ENCODE measurements around the gene OR7G3.
A peak's percentile ranks its signal among the peaks of the same experiment; 100 is the strongest.

The OR7G3 gene

GRCh38 chr19:9126900-9127405 is at the start of gene OR7G3:
Gene OR7G3, minus strand, starts transcription at chr19:9126950. Its CDS starts 0 bp downstream, at chr19:9126950.
- DNase-seq (ENCODE audit: low read depth in 3 of 3): no peak

DNA sequence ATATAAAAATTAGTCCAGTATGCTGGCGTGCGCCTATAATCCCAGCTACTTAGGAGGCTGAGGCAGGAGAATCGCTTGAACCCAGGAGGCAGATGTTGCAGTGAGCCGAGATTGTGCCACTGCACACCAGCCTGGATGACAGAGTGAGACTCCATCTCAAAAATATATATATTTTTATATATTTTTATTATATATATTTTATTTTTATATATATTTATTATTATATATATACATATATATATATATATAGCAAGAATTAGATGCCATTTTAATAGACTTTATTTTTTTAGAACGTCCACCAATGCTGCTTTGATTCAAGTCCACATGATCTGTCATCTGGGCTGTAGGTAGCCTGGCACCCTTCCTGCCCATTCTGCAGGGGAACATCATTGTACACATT is 48.6 kb upstream of the OR7G3 start:
- no peak for DNase-seq (ENCODE audit: low read depth in 3 of 3)

DNA sequence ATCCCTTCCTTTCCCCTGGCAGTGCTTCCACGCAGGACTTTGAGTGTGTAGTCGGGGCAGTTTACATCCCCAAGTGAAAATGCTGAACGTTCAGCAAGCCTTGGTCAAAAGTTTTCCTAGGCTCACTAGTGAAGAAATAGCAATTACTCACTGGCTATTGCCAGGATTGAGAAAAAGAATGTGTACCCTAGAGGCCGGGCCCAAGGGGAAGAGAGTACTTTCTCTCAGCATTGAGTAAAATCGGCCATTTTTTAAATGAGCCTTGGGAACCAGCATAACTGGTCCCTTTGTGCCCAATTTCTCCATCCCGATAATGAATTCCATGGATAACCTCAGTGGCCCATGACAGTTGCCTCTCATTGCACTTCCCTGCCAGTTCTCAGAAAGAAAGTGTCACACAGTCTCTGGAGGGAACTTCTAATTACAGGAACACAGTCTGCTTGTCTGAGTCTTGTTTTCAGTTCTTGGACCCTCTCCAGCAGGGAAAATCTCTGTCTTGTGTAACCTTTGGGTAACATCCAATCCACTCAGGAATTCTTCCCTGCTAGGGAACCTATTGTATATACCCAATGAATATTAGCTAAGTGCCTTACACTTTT is 44.7 kb upstream of the OR7G3 start:
- DNase-seq (ENCODE audit: low read depth in 3 of 3): no peak

DNA sequence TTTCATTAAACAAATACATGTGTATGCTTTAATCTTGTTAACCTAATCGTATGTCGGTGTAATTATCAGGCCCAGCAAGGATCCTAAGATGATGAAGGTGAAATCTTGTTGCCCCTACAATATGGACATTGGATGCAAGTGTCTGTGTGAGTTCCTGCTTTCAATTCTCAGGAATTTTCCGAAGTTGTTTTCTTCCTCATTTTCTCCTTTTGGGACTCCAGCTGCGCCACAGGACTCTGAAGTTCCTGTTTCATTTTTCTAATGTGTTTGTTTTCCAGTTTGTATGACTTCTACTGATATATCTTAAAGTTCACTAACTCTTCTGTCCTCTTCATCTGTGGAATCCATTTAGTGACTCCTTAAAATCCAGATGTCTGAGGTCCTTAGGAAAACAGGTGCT is 40.1 kb upstream of the OR7G3 start:
- no peak for DNase-seq (ENCODE audit: low read depth in 3 of 3)

DNA sequence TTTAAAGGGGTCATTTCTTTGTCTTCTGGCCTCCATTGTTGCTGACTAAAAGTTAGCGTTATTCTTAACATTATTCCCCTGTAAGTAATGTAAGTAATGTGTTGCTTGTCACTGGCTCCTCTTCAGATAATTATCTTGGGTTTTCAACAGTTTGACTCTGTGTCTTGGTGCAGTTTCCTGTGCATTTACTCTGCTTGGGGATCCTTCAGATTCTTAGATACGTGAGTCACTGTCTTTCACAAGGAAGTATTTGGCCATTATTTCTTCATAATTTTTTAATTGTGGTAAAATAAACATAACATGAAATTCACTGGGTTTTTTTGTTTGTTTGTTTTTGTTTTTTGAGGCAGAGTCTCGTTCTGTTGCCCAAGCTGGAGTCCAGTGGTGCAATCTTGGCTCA is 38.5 kb upstream of the OR7G3 start:
- no peak for DNase-seq (ENCODE audit: low read depth in 3 of 3)

DNA sequence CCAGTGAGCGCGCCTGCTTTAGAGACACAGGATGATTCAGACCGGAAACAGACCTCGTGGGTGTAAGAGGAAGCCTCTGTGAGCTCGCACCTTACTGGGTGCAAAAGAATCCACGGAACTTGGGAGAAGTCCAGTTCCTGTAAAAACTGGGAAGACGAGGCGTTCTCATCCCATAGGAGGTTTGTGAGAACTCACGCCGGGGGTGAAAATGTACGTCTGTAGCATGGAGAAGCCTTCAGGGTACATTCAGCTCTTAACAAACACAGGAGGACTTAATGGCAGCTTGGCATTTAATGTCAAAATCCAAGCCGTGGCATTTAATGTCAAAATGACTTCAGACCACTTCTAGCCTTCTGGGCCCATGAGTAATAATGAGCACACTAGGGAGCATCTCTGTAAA is 34.7 kb upstream of the OR7G3 start:
- DNase-seq (ENCODE audit: low read depth in 3 of 3): no peak

- DNase-seq (ENCODE audit: low read depth in 3 of 3): no peak
Observed at GRCh38 chr19:9159891-9160290, 33.1 kb upstream of the OR7G3 start.

GRCh38 chr19:9156304-9156703 is 29.6 kb upstream of the OR7G3 start:
- DNase-seq (ENCODE audit: low read depth in 3 of 3): no peak

DNA sequence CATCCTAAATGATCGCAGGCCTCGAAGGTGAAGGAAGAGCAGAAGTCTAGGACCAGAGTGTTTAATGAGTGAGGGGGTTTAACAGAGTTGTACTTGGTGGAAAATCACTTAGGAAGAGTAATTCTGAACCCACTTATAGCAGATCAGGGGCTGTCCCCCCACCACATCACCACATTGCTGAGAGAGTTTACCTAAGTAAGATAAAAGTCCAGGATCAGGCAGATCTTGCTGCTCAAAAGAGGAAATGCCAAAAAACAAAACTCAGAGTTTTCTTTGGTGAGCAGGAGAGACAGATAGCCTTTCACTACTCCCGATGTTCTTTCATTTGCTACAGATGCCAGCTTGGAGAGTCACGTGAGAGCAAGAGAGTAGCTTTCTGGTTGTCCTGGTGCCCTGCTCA is 28.8 kb upstream of the OR7G3 start:
- DNase-seq (ENCODE audit: low read depth in 3 of 3): no peak

DNA sequence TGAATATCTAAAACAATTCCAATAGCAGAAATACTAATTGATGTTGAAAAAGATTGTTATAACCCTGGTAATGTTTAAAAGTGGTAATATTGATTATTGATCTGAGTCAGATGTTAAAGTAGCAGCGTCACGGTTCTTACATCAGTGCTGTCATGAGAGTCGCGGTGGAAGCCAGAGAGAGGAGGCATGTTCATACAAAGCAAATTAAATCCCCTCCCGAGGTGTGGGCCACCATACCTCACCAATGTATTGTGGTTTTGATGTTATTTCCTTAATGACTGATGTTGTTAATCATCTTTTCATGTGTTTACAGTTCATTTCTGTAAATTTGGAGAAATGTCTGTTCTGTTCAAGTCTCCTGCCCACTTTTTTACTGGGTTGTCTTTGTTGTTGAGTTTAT is 24.6 kb upstream of the OR7G3 start:
- DNase-seq (ENCODE audit: low read depth in 3 of 3): no peak

- DNase-seq (ENCODE audit: low read depth in 3 of 3): no peak
Observed at GRCh38 chr19:9150650-9151049, 23.9 kb upstream of the OR7G3 start.

- no peak for DNase-seq (ENCODE audit: low read depth in 3 of 3)
Observed at GRCh38 chr19:9149997-9150396, 23.2 kb upstream of the OR7G3 start.

DNA sequence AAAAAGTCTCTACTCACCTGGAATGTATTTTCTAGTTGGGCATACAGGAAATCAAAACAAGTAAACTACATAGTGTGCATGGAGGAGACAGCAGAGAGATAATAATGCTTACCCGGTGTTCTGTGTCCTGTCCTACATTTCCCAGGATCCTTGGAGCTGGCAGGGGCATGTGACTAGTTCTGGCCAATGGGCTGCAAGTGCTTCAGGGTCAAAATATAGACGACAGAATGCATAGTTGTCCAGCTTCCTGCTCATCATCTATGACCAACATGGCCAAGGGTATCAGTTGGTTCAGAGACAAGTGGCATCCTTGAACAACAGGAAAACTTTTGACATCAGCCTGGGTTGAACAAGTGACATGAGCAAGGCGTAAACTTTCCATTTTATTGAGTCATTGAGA is 21.9 kb upstream of the OR7G3 start:
- DNase-seq (ENCODE audit: low read depth in 3 of 3): no peak

DNA sequence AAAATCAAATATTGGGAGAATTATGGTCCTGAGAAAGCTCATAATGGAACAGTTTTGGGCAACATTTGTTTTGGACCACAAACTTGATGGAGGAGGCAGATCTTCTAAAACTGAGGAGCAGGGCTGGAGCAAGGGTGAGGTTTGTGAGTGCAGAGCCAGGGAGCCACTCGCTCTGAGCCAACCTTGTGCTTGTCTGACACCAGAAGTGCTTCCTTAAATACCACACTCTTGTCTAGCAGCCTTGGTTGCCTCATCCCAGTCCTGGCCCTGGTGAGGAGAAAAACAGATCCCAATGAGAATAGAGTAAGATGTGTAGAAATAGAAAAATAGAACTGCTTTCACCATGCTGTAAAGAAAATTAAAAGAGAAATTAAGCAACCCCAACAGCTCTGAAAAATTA is 20.1 kb upstream of the OR7G3 start:
- no peak for DNase-seq (ENCODE audit: low read depth in 3 of 3)

DNA sequence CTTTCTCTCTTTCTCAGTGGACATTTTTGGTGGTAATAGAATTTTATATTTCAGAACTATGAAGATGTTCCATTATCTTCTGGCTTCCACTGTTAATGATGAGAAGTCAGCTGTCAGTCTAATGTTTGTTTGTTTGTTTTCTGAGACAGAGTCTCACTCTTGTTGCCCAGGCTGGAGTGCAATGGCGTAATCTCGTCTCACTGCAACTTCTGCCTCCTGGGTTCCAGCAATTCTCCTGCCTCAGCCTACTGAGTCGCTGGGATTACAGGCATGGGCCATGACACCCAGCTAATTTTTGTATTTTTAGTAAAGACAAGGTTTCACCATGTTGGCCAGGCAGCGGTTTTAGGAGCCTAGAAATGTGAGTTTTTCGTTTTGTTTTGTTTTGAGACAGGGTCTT is 18.2 kb upstream of the OR7G3 start:
- no peak for DNase-seq (ENCODE audit: low read depth in 3 of 3)

DNA sequence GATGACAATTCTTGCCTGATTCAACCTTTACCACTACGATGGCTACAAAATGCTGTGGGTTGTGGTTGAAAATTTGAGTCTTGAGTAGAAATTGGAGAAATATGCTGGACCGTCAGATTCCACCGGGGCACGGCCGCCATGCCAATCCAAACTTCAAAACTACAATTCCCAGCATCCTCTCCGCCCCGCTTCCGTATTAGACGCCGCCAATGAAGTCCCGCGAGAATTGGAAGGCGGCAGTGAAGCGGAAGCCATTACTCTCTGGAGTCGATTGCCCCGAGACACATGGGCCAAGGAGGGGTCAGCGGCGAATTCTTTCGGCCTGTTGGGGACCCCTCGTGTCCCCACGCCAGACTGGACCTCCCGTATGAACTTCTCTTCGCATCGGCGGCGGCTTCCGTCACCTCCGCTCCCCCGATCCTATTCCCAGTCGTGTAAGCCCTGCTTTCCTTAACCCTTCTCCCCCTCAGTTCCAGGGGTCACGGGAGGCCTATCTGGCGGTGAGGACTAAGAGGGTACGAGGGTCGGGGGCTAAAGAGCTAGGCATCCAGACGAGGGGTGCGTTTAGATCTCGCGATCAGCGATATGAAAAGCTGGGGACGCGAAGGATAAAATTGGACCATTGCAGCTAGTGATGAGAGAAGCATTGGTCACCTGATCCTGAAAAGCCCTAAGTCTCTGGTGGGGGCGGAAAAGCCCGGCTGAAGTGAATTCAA is 13.6 kb upstream of the OR7G3 start, which contains the start of gene ZNF317:
ZNF317 (plus strand) TSS at position 239 of the 716 bp plus-strand sequence. CDS start 15,620 bp downstream, outside the sequence.
- DNase-seq (ENCODE audit: low read depth in 3 of 3): peak; percentile 79 to 87 (median 87)

- no peak for DNase-seq (ENCODE audit: low read depth in 3 of 3)
Observed at GRCh38 chr19:9139609-9140158, 12.9 kb upstream of the OR7G3 start.

DNA sequence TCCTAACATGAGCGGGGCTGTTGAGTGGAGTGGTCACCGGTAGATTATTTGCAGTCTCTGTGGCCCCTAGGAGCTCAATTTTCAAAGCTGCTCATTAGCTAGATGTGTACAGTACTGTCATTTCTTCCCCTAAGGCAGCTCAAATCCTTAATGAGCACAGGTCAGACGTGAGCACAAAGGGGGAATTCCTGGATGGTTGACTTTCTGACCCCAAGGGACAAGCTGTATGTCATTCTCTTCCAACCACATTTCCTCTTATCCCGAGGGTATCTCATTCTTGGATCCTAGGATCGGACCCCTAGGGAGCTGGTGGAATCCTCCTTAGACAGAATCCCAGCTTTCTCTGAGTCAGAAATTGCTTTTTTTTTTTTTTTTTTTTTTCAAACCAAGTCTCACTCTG is 5.7 kb upstream of the OR7G3 start:
- DNase-seq (ENCODE audit: low read depth in 3 of 3): no peak

- DNase-seq (ENCODE audit: low read depth in 3 of 3): no peak
Observed at GRCh38 chr19:9130965-9131364, 4.2 kb upstream of the OR7G3 start.

GRCh38 chr19:9128171-9128570 is 1.4 kb upstream of the OR7G3 start:
- DNase-seq (ENCODE audit: low read depth in 3 of 3): no peak

GRCh38 chr19:9116547-9116946 is 10.2 kb downstream of the OR7G3 start:
- DNase-seq (ENCODE audit: low read depth in 3 of 3): no peak

DNA sequence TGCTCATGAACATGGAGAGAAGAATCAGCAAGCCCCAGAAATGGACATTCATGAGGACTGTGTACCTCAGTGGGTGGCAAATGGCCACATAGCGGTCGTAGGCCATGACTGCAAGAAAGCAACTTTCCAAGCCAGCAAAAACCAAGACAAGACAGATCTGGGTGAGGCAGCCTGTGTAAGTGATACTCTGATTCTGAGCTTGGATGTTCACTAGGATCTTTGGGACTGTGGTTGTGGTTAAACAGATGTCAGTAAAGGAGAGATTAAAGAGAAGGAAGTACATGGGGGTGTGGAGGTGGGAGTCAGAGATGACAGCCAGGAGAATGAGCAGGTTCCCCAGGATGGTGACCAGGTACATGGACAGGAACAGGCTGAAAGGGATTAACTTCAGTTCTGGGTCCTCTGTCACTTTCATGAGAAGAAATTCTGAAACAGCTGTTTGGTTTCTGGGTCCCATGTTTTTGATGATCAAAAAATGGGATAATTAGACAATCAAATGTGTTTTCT is 11.4 kb downstream of the OR7G3 start, which contains the start of gene OR7G1:
OR7G1 (minus strand) TSS at position 457 of the 507 bp plus-strand sequence; CDS start at position 457, 0 bp downstream.
- no peak for DNase-seq (ENCODE audit: low read depth in 3 of 3)

DNA sequence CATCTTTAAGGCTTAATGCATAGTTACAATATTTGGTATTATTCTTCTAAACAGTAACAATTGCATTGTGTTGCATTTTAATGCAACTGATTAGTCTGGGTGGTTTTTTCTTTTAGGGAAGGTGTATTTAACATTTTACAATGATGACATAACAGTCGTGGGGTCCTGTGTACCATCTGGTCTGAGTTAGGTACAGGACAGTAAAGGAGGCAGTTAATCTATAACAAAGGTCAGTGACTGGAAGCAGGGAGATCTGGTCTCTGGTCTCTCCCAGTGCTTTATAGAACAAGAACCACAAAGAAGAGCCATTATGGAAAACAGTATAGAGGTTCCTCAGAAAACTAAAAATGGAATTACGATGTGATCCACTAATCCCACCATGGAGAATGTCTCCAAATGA is 16.8 kb downstream of the OR7G3 start:
- DNase-seq (ENCODE audit: low read depth in 3 of 3): no peak

All from stimulated activated CD4-positive, alpha-beta T cell treated with anti-CD3 and anti-CD28 coated beads, TNF-alpha, amount 100 ng/mL, for 24 hours (primary cell).